GDM1 (cell line): ENCODE data around the gene NABP1.

Experiments
- DNase-seq: peaks from one replicate; lab custom pipeline; 2025; lab: John Stamatoyannopoulos, UW

Gene NABP1

GRCh38 chr2:191680639-191681038 is 2.7 kb downstream of the NABP1 start:
- no peak for DNase-seq

- no peak for DNase-seq
These were observed 4.2 kb downstream of the NABP1 start for GRCh38 chr2:191682126-191682525.

GRCh38 chr2:191686066-191686465 is 8.1 kb downstream of the NABP1 start:
- DNase-seq, result no peak

- DNase-seq, result no peak
These were observed 8.8 kb downstream of the NABP1 start for GRCh38 chr2:191686729-191687128.

GRCh38 chr2:191687867-191688266 is 9.9 kb downstream of the NABP1 start:
- no peak for DNase-seq

GRCh38 chr2:191688934-191689695 is 11.2 kb downstream of the NABP1 start:
- no peak for DNase-seq

GRCh38 chr2:191690327-191690726 is 12.4 kb downstream of the NABP1 start:
- DNase-seq, result no peak

- peak; percentile 47 for DNase-seq
These were observed 13.2 kb downstream of the NABP1 start for GRCh38 chr2:191691016-191691735.

GRCh38 chr2:191691898-191692297 is 14.0 kb downstream of the NABP1 start:
- DNase-seq, result no peak

GRCh38 chr2:191692502-191693115 is 14.7 kb downstream of the NABP1 start:
- DNase-seq, result no peak

GRCh38 chr2:191693166-191693565 is 15.2 kb downstream of the NABP1 start:
- DNase-seq, result no peak

- no peak for DNase-seq
These were observed 15.8 kb downstream of the NABP1 start for GRCh38 chr2:191693778-191694177.

GRCh38 chr2:191696001-191696400 is 18.1 kb downstream of the NABP1 start:
- no peak for DNase-seq

- no peak for DNase-seq
These were observed 19.0 kb downstream of the NABP1 start for GRCh38 chr2:191696966-191697365.

- no peak for DNase-seq
These were observed 19.9 kb downstream of the NABP1 start for GRCh38 chr2:191697870-191698269.

GRCh38 chr2:191699341-191699945 is 21.5 kb downstream of the NABP1 start:
- no peak for DNase-seq

- DNase-seq, result no peak
These were observed 23.1 kb downstream of the NABP1 start for GRCh38 chr2:191701029-191701428.

GRCh38 chr2:191701696-191702095 is 23.8 kb downstream of the NABP1 start:
- DNase-seq, result no peak

- DNase-seq, result no peak
These were observed 25.3 kb downstream of the NABP1 start for GRCh38 chr2:191703079-191703725.

- DNase-seq, result no peak
These were observed 27.1 kb downstream of the NABP1 start for GRCh38 chr2:191705084-191705483.

GRCh38 chr2:191705701-191706100 is 27.8 kb downstream of the NABP1 start:
- DNase-seq, result no peak

GRCh38 chr2:191706791-191707190 is 28.9 kb downstream of the NABP1 start:
- DNase-seq, result no peak
